ENCODE results near the gene SFRP4.
"Not testable (repeated sequence)": the region's sequence is repeated elsewhere in the genome, so short reads cannot be mapped to it uniquely, and the experiment has no call there.

SFRP4 gene

GRCh38 chr7:37916673-37917660, at the start of gene SFRP4:
Gene SFRP4 (minus strand): TSS chr7:37916817. CDS start chr7:37916537, 280 bp downstream.
- DNase-seq (ENCODE audit: low spot score) (peak; percentile 74), FAIRE-seq (peak; percentile 56)

- FAIRE-seq (no peak), DNase-seq (ENCODE audit: low spot score) (no peak)
Observed at GRCh38 chr7:37964196-37964595, 47.6 kb upstream of the SFRP4 start.

GRCh38 chr7:37961251-37961650, 44.6 kb upstream of the SFRP4 start:
- no peak for FAIRE-seq
- no peak for DNase-seq (ENCODE audit: low spot score)

- FAIRE-seq, result no peak
- DNase-seq (ENCODE audit: low spot score), result no peak
Observed at GRCh38 chr7:37960483-37960882, 43.9 kb upstream of the SFRP4 start.

GRCh38 chr7:37957221-37957970, 40.8 kb upstream of the SFRP4 start:
- FAIRE-seq (no peak), DNase-seq (ENCODE audit: low spot score) (no peak)

- FAIRE-seq, result no peak
- no peak for DNase-seq (ENCODE audit: low spot score)
Observed at GRCh38 chr7:37956791-37957190, 40.2 kb upstream of the SFRP4 start.

- DNase-seq (ENCODE audit: low spot score); FAIRE-seq: not testable (repeated sequence)
Observed at GRCh38 chr7:37954217-37954616, 37.6 kb upstream of the SFRP4 start.

- no peak for FAIRE-seq
Observed at GRCh38 chr7:37952240-37952639, 35.6 kb upstream of the SFRP4 start.

GRCh38 chr7:37947941-37948210, 31.3 kb upstream of the SFRP4 start:
- FAIRE-seq (peak; percentile 58), DNase-seq (ENCODE audit: low spot score) (no peak)

More at GRCh38 chr7:37952240-37952639, 35.6 kb upstream of the SFRP4 start:
- DNase-seq (ENCODE audit: low spot score), result no peak

- FAIRE-seq (peak; percentile 44), DNase-seq (ENCODE audit: low spot score) (no peak)
Observed at GRCh38 chr7:37947138-37947940, 30.7 kb upstream of the SFRP4 start.

- FAIRE-seq (no peak), DNase-seq (ENCODE audit: low spot score) (no peak)
Observed at GRCh38 chr7:37945336-37945735, 28.7 kb upstream of the SFRP4 start.

- DNase-seq (ENCODE audit: low spot score), result no peak
- peak; percentile 48 for FAIRE-seq
Observed at GRCh38 chr7:37944737-37945054, 28.1 kb upstream of the SFRP4 start.

- FAIRE-seq (no peak), DNase-seq (ENCODE audit: low spot score) (no peak)
Observed at GRCh38 chr7:37943905-37944736, 27.5 kb upstream of the SFRP4 start.

GRCh38 chr7:37942934-37943610, 26.5 kb upstream of the SFRP4 start:
- FAIRE-seq (peak; percentile 32), DNase-seq (ENCODE audit: low spot score) (peak; percentile 29)

- FAIRE-seq, result no peak
- no peak for DNase-seq (ENCODE audit: low spot score)
Observed at GRCh38 chr7:37933018-37933566, 16.5 kb upstream of the SFRP4 start.

GRCh38 chr7:37932543-37932942, 15.9 kb upstream of the SFRP4 start:
- FAIRE-seq, result no peak
- no peak for DNase-seq (ENCODE audit: low spot score)

GRCh38 chr7:37930226-37930948, 13.8 kb upstream of the SFRP4 start:
- FAIRE-seq (no peak), DNase-seq (ENCODE audit: low spot score) (no peak)

GRCh38 chr7:37928878-37929277, 12.3 kb upstream of the SFRP4 start:
- FAIRE-seq (no peak), DNase-seq (ENCODE audit: low spot score) (no peak)

GRCh38 chr7:37927773-37928444, 11.3 kb upstream of the SFRP4 start:
- no peak for FAIRE-seq
- DNase-seq (ENCODE audit: low spot score), result no peak

Measured in urothelium cell line (cell line).